LoVo (cell line): Measurements from ENCODE around the gene NECAB3.

Source experiments
- DNase-seq: peaks from one replicate; pipeline ENCODE4 v3.0.0-alpha.2; 2016; ENCODE audit warnings: low spot score

Gene NECAB3

DNA sequence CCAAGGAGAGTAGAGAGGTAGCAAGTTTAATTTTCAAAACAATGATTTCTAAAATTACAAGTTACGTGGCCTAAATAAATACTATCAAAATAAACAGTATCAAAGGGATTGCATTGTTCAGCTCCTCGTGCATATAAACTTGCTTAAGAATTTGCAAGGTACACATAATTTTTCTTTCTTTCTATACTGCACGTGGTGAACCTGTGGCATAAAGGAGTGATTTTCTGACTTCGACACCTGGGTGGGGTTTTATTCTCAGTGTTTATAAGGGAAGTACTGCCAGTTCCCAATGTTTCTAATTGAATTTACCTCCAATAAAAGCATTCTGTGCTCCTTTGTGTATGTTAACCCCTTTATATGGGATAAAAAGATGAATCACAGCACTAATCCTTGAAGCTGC is 62.2 kb downstream of the NECAB3 start:
- DNase-seq = no peak

DNA sequence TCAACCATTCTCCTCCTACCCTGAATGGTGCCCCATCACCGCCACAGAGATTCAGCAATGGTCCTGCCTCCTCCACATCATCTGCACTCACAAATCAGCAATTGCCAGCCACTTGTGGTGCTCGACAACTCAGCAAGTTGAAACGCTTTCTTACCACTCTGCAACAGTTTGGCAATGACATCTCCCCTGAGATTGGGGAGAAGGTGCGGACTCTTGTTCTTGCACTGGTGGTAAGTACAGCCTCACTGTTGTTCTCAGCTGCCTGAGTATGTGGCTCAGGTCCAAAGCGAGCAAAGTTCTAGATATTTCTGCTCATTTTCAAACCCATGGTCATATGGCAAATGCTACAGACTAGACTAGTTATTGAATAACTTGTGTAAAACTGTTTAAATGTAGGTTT is 63.1 kb downstream of the NECAB3 start:
- no peak for DNase-seq

DNA sequence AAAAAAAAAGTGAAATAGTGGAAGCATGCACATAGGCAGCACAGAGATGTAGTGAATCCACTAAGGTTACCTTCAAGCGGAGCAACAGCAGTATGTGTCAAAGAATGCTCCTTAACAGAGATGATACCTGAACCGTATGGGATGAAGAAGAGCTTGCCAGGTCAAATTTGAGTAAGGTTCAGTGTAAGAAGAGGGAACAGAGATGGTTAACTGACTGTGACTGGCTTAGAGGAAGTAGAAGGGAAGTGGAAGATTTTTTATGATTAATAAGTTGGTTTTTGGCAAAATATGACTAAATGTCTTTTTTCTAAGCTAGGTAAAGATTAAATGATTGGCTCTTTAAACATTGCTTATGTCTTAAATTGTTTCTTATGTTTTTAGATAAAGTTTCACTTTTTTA is 64.7 kb downstream of the NECAB3 start:
- DNase-seq = no peak
